ENCODE data around the gene SETMAR. TPM values are rescaled to one million over a fixed set of nuclear protein-coding genes. Genes with fewer than 3 reads are reported as not detected.

SETMAR gene
- total RNA-seq, 1 donor from 2014 or later: 13.8 TPM

DNA sequence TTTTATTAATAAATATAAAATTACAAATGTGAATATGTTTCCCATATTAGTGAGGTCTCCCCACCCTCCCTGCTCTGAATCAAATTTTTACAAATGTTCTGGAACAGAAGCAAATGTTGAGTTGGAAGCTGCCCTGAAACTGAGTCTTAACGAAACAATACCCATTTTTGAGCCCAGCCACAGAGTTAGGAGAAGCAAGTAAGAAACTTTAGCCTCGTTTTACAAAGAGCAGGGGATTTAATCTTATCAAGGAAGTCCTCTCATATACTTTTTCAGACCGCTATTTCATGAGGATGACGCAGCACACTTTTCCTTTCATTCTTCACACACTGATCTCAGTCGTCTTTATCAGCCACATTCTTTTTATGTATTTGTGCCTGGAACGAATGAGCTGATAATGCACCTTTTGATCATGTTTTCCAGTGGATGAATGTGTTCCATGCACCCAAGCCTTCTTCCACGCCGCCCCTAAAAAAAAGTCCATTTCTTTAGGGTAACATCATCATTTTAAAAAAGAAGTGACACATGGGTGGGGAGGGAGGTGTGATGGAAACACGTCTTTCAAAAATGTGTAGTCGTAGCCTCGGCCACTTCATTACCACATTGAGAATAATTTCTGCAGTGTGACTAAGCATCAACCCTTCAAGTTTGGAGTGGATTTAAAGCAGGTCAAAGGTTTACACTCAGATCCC, 48.1 kb downstream of the SETMAR start:
- no peak for DNase-seq (ENCODE audit: low spot score)

DNA sequence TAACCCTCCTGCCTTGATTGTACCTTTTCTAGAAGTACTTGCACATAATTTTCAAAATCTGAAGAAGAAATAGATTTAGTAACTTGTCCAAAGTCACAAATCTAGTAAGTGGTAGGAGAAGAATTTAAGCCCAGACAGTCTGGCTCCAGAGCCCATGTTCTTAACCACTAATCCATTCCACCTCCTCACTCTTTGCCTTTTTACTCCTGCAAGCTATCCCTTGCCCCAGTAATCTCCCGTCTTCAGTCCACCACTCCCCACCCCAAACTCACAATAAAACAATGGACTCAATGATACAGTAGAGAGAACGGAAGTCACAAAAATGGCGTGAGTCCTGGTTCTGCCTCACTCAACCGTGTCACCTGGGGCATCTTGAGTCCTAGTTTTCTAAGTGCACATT, 48.7 kb downstream of the SETMAR start:
- no peak for DNase-seq (ENCODE audit: low spot score)

DNA sequence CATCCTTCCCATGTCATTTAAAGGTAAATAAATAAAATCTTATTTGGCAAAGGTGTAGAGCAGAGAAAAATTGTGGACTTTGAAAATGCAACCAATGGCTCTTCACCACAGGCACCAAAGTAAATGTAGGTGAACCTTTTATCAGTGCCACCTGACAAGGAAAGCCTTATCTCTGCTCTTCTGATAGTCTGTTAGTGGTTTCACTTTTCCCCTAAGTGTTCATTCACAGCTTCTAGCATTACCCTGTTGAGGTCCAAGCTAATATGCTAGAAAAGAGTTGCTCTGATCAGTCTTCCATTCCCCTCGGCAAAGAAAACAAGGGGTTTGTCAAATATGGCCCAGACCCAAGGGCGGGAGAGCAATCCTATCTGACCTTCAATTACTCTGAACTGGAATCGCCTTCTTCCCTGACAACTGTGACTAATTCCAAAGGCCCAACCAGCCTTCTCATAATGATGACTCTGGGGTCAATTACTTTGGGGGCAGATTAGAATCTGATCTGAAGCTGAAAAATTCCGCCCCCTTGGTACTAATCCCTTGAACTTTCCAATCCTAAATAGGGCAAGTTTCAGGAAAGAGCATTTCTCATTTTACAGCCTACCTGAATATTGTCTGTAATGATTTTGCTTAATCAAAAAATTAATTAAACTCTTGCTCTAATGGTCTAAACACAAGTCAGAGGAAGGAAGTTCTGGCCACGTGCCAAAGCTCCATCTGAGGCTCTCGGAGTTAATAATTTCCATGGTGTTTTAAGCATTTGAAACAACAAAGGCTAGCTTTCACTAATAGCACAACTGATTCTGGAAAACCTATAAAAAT, 52.4 kb downstream of the SETMAR start:
- no peak for DNase-seq (ENCODE audit: low spot score)

DNA sequence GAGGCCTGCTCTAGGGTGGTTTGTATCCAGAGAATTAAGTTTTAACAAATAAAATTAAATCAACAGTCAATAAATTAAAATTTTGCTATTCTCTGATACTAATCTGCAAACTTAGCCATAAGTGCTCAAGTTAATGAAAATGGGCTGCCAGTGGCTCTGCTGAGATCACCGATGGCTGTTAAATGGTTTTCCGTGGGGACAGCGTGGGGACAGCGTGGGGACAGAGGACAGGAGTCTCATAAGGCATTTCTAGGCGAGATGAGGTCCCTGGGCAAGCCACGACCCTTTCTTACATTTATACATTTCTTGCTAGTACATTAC, 53.0 kb downstream of the SETMAR start:
- DNase-seq (ENCODE audit: low spot score): no peak

DNA sequence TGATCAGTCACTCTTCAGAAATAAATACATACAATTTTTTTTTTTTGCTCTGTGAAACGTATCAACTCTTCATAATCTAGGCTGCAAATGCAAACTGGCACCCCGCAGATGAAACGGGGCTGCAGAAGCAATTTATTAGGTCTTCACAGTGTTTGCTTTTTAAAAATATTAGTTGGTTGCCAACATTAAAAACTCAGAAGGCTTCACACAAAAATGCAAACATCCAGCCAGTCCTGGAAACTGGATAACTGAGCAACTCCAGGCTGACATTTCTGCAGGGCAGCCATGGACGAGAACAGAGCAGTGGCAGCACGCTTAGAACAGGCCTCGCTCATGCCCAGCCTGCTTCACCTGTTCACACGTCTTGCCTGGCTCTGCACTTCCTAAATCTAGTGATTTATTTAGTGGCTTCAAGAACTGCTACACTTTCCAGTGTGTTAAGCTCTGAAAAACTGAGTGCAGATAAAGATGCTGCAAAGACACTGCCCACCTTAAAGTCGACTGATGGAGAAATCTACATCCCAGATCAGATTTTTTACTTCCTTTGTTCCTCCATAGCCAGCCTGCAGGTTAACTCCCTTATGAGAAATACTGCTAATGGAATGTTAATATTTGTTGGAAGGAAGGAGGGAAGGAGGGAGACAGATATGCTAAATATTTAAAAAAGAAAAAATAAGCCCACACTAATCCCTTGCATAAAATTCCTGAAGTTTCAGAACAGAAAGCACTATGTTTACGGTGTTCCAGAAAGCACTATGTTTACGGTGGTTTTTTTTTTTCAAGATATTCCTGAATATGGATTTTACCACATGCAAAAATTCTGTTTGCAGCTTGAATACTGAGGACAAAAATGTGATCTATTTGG, 53.6 kb downstream of the SETMAR start:
- DNase-seq (ENCODE audit: low spot score): no peak

DNA sequence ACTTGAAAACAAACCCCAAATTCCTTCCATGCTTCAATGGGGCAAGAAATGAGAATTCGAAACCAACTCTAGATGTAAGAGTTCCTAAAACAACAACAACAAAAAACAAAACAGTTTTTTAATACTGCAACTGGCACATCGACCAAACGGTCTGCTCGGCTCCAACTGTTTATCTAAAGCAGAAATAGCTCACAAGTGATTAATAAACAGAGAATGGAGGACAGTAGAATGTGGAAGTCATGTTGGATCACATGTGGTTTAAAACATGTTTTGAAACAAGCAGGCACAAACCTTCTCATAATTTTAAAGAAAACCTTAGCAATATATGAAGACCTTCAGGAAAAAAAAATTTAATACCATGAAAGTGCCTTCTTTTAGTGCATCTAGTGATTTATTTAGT, 55.1 kb downstream of the SETMAR start:
- no peak for DNase-seq (ENCODE audit: low spot score)

DNA sequence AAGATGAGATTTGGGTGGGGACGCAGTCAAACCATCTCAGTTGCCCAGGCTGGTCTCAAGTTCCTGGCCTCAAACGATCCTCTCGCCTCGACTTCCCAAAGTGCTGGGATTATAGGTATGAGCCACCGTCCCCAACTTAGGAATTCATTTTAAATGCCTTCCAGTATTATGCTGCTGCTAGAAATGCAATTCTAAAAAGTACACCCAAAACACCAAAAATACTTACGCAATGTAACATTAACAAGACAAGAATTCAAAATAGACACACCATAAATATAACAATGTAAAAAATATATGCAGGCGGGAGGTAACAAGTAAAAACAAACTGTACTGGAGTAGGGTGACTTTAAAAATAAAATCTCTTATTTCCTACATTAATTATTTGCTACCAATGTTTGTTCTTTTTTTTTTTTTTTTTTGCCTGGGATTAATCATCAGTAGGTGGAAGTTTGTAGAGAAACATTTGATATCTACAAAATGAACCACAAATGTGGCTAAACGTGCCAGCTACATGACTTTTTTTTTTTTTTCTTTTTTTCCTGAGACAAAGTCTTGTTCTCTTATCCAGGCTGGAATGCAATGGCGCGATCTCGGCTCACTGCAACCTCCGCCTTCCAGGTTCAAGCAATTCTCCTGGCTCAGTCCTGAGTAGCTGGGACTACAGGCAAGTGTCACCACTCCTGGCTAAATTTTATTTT, 56.8 kb downstream of the SETMAR start:
- no peak for DNase-seq (ENCODE audit: low spot score)

DNA sequence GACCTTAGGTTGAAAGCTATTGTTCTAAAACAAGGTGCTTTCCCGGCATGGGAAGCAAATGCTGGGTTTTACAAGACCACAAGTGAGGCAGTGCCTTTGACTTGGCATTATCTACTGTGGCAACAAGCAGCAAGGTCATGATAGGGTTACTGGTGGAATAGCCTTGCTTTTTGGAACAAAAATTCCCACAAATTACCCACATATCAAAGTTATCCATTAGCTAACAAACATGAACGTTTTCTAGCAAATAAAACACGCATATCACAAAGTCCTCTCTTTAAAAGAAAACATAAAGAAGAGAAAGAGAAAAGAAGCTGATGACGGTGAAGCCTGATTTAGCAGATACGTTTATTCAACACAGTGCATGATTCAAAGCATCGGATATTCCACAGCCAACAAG, 57.6 kb downstream of the SETMAR start:
- DNase-seq (ENCODE audit: low spot score): no peak

DNA sequence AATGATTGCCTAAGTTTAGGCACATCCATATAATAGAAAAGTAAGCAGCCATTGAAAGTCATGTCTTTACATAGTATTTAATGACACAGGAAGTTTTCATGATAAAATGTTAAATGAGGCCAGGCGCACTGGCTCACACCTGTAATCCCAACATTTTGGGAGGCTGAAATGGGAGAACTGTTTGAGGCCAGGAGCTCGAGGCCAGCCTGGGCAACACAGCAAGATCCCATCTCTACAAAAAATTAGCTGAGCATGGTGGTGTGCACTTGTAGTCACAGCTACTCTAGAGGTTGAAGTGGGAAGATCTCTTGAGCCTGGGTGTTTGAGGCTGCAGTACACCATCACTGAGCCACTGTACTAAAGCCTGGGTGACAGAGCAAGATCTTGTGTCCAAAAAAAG, 59.4 kb downstream of the SETMAR start:
- DNase-seq (ENCODE audit: low spot score): no peak

Other genes with a start within 250 kb of the SETMAR start
- 32.3 TPM for gene SUMF1, start 163.9 kb downstream of the SETMAR start, total RNA-seq
- gene ITPR1, start 190.0 kb downstream of the SETMAR start, total RNA-seq: 38.9 TPM

Measured in mesenteric fat pad (tissue), 1 donor.